SK-N-SH treated with all-trans-retinoic acid at 6 μM for 48 hours (cell line): ENCODE measurements around the gene DNAJB8.

Source experiments
- ARNTL ChIP-seq: fragments of 450-650 bp; formaldehyde crosslinking; IDR thresholded peaks from 2 replicates; pipeline ENCODE4 v1.5.0; 2020; ENCODE audit warnings: low read depth, mild to moderate bottlenecking, moderate library complexity, borderline replicate concordance
- BACH2 ChIP-seq: fragments of 250-450 bp; sonication (Bioruptor Pico); IDR thresholded peaks from 2 replicates; pipeline ENCODE4 v1.9.0; 2021; ENCODE audit warnings: mild to moderate bottlenecking, borderline replicate concordance
- CREB5 ChIP-seq: fragments of 250-450 bp; sonication (Bioruptor Pico); IDR thresholded peaks from 2 replicates; pipeline ENCODE4 v1.5.1; 2020; ENCODE audit warnings: low read depth, mild to moderate bottlenecking, moderate library complexity
- ISL1 ChIP-seq: fragments of 250-450 bp; sonication (Bioruptor Pico); IDR thresholded peaks from 2 replicates; pipeline ENCODE4 v2.1.2; 2022; ENCODE audit warnings: mild to moderate bottlenecking, moderate library complexity
- PATZ1 ChIP-seq: fragments of 250-450 bp; sonication (Bioruptor Pico); IDR thresholded peaks from 2 replicates; pipeline ENCODE4 v1.8.0; 2020; ENCODE audit warnings: mild to moderate bottlenecking, moderate library complexity, borderline replicate concordance
- POU6F1 ChIP-seq: fragments of 250-450 bp; sonication (Bioruptor Pico); IDR thresholded peaks from 2 replicates; pipeline ENCODE4 v1.8.0; 2021; ENCODE audit warnings: low read depth, mild to moderate bottlenecking, moderate library complexity, borderline replicate concordance
- RARB ChIP-seq: fragments of 250-450 bp; sonication (Bioruptor Pico); IDR thresholded peaks from 2 replicates; pipeline ENCODE4 v1.8.0; 2021; ENCODE audit warnings: mild to moderate bottlenecking, moderate library complexity
- SNAI2 ChIP-seq: fragments of 250-450 bp; sonication (Bioruptor Pico); IDR thresholded peaks from 2 replicates; pipeline ENCODE4 v1.5.0; 2020; ENCODE audit warnings: mild to moderate bottlenecking, moderate library complexity
- TCF4 ChIP-seq: fragments of 250-450 bp; sonication (Bioruptor Pico); IDR thresholded peaks from 2 replicates; pipeline ENCODE4 v1.8.0; 2021; ENCODE audit warnings: mild to moderate bottlenecking, moderate library complexity, borderline replicate concordance
- TSHZ2 ChIP-seq: fragments of 250-450 bp; sonication (Bioruptor Pico); IDR thresholded peaks from 2 replicates; pipeline ENCODE4 v1.5.0; 2020; ENCODE audit warnings: mild to moderate bottlenecking, moderate library complexity
- ZC3H10 ChIP-seq: fragments of 250-450 bp; sonication (Bioruptor Pico); IDR thresholded peaks from 2 replicates; pipeline ENCODE4 v1.5.1; 2021; ENCODE audit warnings: mild to moderate bottlenecking, moderate library complexity
- ZFP3 ChIP-seq: fragments of 250-450 bp; sonication (Bioruptor Pico); IDR thresholded peaks from 2 replicates; pipeline ENCODE4 v1.5.0; 2020; ENCODE audit warnings: mild to moderate bottlenecking, moderate library complexity
- ZFP30 ChIP-seq: fragments of 450-650 bp; formaldehyde crosslinking; IDR thresholded peaks from 2 replicates; pipeline ENCODE4 v1.5.0; 2022; ENCODE audit warnings: mild to moderate bottlenecking, moderate library complexity
- ZNF8 ChIP-seq: fragments of 450-650 bp; formaldehyde crosslinking; IDR thresholded peaks from 2 replicates; pipeline ENCODE4 v1.5.0; 2020; ENCODE audit warnings: mild to moderate bottlenecking, moderate library complexity

- TF ChIP-seq CREB5 (CRISPR knock-in tag) (no peak), ZC3H10 (CRISPR knock-in tag) (no peak), ZFP3 (CRISPR knock-in tag) (no peak), ZNF8 (CRISPR knock-in tag) (no peak), SNAI2 (no peak), ARNTL (CRISPR knock-in tag) (no peak), PATZ1 (CRISPR knock-in tag) (no peak), TCF4 (CRISPR knock-in tag) (no peak), ISL1 (CRISPR knock-in tag) (no peak), BACH2 (CRISPR knock-in tag) (no peak), ZFP30 (CRISPR knock-in tag) (no peak), RARB (CRISPR knock-in tag) (no peak), POU6F1 (CRISPR knock-in tag) (no peak), TSHZ2 (no peak)
These were observed 5.0 kb upstream of the DNAJB8 start for GRCh38 chr3:128471720-128472119.
